ENCODE data around the gene CSAG2. TPM values are rescaled to one million over a fixed set of nuclear protein-coding genes. Genes with fewer than 3 reads are reported as not detected.
"Not testable (repeated sequence)": the region's sequence is repeated elsewhere in the genome, so short reads cannot be mapped to it uniquely, and the experiment has no call there.

Gene CSAG2, protein sequence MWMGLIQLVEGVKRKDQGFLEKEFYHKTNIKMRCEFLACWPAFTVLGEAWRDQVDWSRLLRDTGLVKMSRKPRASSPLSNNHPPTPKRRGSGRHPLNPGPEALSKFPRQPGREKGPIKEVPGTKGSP
- total RNA-seq (2014; rRNA removed; shearing (Covaris generic)), result 0.28 TPM in 1 of 2 replicates, not detected in the other

GRCh38 chrX:152709173-152709572 lies at the start of gene CSAG2:
Gene CSAG2 (minus strand): TSS chrX:152709273. CDS start chrX:152709112, 161 bp downstream.
- not testable (repeated sequence) for H3K4me3 ChIP-seq (ENCODE audit: insufficient read depth, low read depth, low read length); DNase-seq; H3K27me3 ChIP-seq (ENCODE audit: control insufficient read depth, insufficient read depth, low read length); H3K36me3 ChIP-seq (replicated peaks; ENCODE audit: control insufficient read depth, insufficient read depth, low read length)

DNA sequence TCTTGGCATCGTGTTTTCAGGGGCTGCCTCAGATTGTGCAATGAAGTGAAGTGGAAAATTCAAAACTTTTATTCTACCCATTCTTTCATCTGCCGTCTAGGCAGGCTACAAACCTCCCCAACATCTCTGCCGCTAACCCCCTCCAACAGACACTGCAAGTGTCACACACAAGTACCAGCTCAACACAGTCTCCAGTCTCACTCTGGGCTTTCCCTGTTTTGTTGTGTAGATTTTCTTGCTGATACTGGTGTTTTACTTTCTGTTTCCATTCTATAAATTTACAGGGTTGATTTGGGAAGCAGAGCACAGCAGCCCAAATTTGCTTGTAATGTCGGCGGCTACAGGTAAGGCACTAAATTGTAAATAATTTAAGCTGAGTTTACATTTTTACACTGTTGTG lies 45.8 kb upstream of the CSAG2 start:
- H3K4me3 ChIP-seq (ENCODE audit: insufficient read depth, low read depth, low read length); H3K36me3 ChIP-seq (replicated peaks; ENCODE audit: control insufficient read depth, insufficient read depth, low read length); H3K27me3 ChIP-seq (ENCODE audit: control insufficient read depth, insufficient read depth, low read length); DNase-seq: not testable (repeated sequence)

- not testable (repeated sequence) for H3K27me3 ChIP-seq (ENCODE audit: control insufficient read depth, insufficient read depth, low read length); H3K4me3 ChIP-seq (ENCODE audit: insufficient read depth, low read depth, low read length); H3K36me3 ChIP-seq (replicated peaks; ENCODE audit: control insufficient read depth, insufficient read depth, low read length); DNase-seq
These were observed 44.9 kb upstream of the CSAG2 start, which contains the start of gene MAGEA2 for GRCh38 chrX:152753686-152754650. Gene MAGEA2 (minus strand): TSS chrX:152753842. CDS start chrX:152751363, 2,479 bp downstream.

DNA sequence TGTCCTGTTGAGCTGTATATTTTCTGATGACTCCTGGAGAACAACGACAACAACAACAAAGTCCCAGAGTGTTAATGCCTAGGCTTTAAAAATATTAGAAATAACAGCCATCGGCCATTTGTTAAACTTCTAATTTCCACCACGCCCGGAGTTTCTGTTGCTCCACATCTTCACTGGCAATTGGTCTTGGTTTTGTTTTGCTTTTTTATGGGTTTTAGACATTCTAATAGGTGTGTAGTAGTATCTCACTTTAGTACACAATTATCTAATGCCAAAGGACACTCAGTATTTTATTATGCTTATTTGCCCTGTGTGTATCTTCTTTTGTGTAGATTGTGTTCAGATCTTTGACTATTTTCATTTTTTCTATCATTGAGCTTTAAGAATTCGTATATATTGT lies 29.5 kb upstream of the CSAG2 start:
- no peaks in the 10 kb centered on the region for H3K27me3 ChIP-seq (ENCODE audit: control insufficient read depth, insufficient read depth, low read length)
- no peak overlapping the region for H3K4me3 ChIP-seq (ENCODE audit: insufficient read depth, low read depth, low read length)
- DNase-seq, result no peak
- H3K36me3 ChIP-seq (replicated peaks; ENCODE audit: control insufficient read depth, insufficient read depth, low read length), result no peaks in the 10 kb centered on the region

DNA sequence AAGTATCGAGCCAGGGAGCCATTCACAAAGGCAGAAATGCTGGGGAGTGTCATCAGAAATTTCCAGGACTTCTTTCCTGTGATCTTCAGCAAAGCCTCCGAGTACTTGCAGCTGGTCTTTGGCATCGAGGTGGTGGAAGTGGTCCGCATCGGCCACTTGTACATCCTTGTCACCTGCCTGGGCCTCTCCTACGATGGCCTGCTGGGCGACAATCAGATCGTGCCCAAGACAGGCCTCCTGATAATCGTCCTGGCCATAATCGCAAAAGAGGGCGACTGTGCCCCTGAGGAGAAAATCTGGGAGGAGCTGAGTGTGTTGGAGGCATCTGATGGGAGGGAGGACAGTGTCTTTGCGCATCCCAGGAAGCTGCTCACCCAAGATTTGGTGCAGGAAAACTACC lies 27.5 kb upstream of the CSAG2 start:
- not testable (repeated sequence) for DNase-seq; H3K36me3 ChIP-seq (replicated peaks; ENCODE audit: control insufficient read depth, insufficient read depth, low read length); H3K27me3 ChIP-seq (ENCODE audit: control insufficient read depth, insufficient read depth, low read length); H3K4me3 ChIP-seq (ENCODE audit: insufficient read depth, low read depth, low read length)

- Histone ChIP-seq H3K36me3 (replicated peaks; ENCODE audit: control insufficient read depth, insufficient read depth, low read length) (no peaks in the 10 kb centered on the region), H3K27me3 (ENCODE audit: control insufficient read depth, insufficient read depth, low read length) (no peaks in the 10 kb centered on the region), H3K4me3 (ENCODE audit: insufficient read depth, low read depth, low read length) (no peak overlapping the region)
- no peak for DNase-seq
These were observed 26.9 kb upstream of the CSAG2 start for GRCh38 chrX:152735860-152736511.

DNA sequence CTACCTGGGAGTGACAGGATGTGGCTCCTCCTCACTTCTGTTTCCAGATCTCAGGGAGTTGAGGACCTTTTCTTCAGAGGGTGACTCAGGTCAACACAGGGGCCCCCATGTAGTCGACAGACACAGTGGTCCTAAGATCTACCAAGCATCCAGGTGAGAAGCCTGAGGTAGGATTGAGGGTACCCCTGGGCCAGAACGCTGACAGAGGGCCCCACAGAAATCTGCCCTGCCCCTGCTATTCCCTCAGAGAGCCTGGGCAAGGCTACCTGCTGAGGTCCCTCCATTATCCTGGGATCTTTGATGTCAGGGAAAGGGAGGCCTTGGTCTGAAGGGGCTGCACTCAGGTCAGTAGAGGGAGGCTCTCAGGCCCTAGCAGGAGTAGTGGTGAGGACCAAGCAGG lies 26.0 kb upstream of the CSAG2 start:
- no peak overlapping the region for H3K4me3 ChIP-seq (ENCODE audit: insufficient read depth, low read depth, low read length)
- no peaks in the 10 kb centered on the region for H3K27me3 ChIP-seq (ENCODE audit: control insufficient read depth, insufficient read depth, low read length)
- H3K36me3 ChIP-seq (replicated peaks; ENCODE audit: control insufficient read depth, insufficient read depth, low read length), result no peaks in the 10 kb centered on the region
- no peak for DNase-seq

DNA sequence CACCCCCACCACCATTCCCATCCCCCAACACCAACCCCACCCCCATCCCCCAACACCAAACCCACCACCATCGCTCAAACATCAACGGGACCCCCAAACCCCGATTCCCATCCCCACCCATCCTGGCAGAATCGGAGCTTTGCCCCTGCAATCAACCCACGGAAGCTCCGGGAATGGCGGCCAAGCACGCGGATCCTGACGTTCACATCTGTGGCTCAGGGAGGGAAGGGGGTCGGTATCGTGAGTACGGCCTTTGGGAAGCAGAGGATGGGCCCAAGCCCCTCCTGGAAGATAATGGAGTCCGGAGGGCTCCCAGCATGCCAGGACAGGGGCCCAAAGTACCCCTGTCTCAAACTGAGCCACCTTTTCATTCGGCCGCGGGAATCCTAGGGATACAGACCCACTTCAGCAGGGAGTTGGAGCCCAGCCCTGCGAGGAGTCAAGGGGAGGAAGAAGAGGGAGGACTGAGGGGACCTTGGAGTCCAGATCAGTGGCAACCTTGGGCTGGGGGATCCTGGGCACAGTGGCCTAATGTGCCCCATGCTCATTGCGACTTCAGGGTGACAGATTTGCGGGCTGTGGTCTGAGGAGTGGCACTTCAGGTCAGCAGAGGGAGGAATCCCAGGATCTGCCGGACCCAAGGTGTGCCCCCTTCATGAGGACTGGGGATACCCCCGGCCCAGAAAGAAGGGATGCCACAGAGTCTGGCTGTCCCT lies 25.2 kb upstream of the CSAG2 start:
- H3K36me3 ChIP-seq (replicated peaks; ENCODE audit: control insufficient read depth, insufficient read depth, low read length); H3K27me3 ChIP-seq (ENCODE audit: control insufficient read depth, insufficient read depth, low read length); DNase-seq; H3K4me3 ChIP-seq (ENCODE audit: insufficient read depth, low read depth, low read length): not testable (repeated sequence)

GRCh38 chrX:152733261-152733975 lies 24.3 kb upstream of the CSAG2 start, which contains the start of the genes CSAG1 and MAGEA12:
Gene CSAG1 (minus strand): TSS chrX:152733721. CDS start chrX:152732460, 1,261 bp downstream.
Gene MAGEA12 (plus strand): TSS chrX:152733757. CDS start chrX:152736162, 2,405 bp downstream.
- Histone ChIP-seq H3K4me3 (ENCODE audit: insufficient read depth, low read depth, low read length) (no peak within 1 kb of the TSS), H3K27me3 (ENCODE audit: control insufficient read depth, insufficient read depth, low read length) (no peaks in the 10 kb centered on the region), H3K36me3 (replicated peaks; ENCODE audit: control insufficient read depth, insufficient read depth, low read length) (no peaks in the 10 kb centered on the region)
- DNase-seq, result no peak

DNA sequence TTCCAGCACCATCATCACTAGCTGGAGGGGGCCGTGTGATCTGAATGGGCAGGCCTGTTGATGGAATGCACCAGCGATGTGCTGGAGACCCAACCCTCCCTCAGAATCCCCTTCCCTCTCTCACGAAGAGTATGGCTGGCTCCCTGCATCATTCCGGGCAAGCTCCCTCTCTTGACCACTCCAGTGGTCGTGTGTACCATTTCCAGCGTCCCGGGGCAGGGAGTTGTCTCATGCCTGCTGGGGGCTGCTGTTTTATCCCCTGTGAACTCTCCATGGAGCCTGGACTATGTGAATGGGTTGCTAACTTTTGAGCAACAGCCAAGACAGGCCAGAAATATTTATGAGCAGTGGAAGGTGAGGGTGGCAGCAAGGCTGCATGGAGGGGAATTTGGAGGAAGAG lies 16.3 kb upstream of the CSAG2 start:
- Histone ChIP-seq H3K4me3 (ENCODE audit: insufficient read depth, low read depth, low read length) (no peak overlapping the region), H3K36me3 (replicated peaks; ENCODE audit: control insufficient read depth, insufficient read depth, low read length) (no peaks in the 10 kb centered on the region), H3K27me3 (ENCODE audit: control insufficient read depth, insufficient read depth, low read length) (no peaks in the 10 kb centered on the region)
- no peak for DNase-seq

DNA sequence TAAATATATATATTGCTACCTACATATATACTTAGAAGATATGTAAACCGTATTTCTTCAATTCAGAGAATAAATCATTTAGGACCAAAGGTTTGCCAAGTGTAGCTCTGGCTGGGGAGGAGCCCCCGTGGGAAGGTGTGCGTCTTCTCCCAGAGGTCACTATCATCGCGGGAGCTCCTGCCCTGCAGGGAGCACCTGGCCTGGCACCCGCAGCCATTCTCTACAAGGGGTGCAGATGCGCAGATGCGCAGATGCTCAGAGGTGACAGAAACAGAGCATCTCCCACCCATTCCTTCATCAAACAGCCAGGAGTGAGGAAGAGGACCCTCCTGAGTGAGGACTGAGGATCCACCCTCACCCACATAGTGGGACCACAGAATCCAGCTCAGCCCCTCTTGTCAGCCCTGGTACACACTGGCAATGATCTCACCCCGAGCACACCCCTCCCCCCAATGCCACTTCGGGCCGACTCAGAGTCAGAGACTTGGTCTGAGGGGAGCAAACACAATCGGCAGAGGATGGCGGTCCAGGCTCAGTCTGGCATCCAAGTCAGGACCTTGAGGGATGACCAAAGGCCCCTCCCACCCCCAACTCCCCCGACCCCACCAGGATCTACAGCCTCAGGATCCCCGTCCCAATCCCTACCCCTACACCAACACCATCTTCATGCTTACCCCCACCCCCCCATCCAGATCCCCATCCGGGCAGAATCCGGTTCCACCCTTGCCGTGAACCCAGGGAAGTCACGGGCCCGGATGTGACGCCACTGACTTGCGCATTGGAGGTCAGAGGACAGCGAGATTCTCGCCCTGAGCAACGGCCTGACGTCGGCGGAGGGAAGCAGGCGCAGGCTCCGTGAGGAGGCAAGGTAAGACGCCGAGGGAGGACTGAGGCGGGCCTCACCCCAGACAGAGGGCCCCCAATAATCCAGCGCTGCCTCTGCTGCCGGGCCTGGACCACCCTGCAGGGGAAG lies 5.0 kb upstream of the CSAG2 start, which contains the start of gene MAGEA2B:
TSS of gene MAGEA2B (plus strand) at position 814 of the 973 bp plus-strand sequence. CDS start 2,479 bp downstream, outside the sequence.
- H3K27me3 ChIP-seq (ENCODE audit: control insufficient read depth, insufficient read depth, low read length); DNase-seq; H3K4me3 ChIP-seq (ENCODE audit: insufficient read depth, low read depth, low read length); H3K36me3 ChIP-seq (replicated peaks; ENCODE audit: control insufficient read depth, insufficient read depth, low read length): not testable (repeated sequence)

DNA sequence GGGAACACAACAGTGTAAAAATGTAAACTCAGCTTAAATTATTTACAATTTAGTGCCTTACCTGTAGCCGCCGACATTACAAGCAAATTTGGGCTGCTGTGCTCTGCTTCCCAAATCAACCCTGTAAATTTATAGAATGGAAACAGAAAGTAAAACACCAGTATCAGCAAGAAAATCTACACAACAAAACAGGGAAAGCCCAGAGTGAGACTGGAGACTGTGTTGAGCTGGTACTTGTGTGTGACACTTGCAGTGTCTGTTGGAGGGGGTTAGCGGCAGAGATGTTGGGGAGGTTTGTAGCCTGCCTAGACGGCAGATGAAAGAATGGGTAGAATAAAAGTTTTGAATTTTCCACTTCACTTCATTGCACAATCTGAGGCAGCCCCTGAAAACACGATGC lies 4.1 kb upstream of the CSAG2 start:
- not testable (repeated sequence) for H3K36me3 ChIP-seq (replicated peaks; ENCODE audit: control insufficient read depth, insufficient read depth, low read length); H3K4me3 ChIP-seq (ENCODE audit: insufficient read depth, low read depth, low read length); H3K27me3 ChIP-seq (ENCODE audit: control insufficient read depth, insufficient read depth, low read length); DNase-seq

GRCh38 chrX:152706500-152706899 lies 2.6 kb downstream of the CSAG2 start:
- not testable (repeated sequence) for DNase-seq; H3K27me3 ChIP-seq (ENCODE audit: control insufficient read depth, insufficient read depth, low read length); H3K36me3 ChIP-seq (replicated peaks; ENCODE audit: control insufficient read depth, insufficient read depth, low read length); H3K4me3 ChIP-seq (ENCODE audit: insufficient read depth, low read depth, low read length)

All from H7 (cell line).